Transverse colon (tissue), 4 donors: ENCODE data around the gene FKBP10.

Experiments
- POLR2AphosphoS5 ChIP-seq, 3 donors: sonication (generic); formaldehyde crosslinking; IDR thresholded peaks; one replicate each; pipeline ENCODE4 v1.6.1; 2016; ENCODE audit warnings: antibody characterized with exemption in 3 of 3
- TF ChIP-seq, protein P1 (sequence below), 5 experiments: fragments of 200-600 bp in 3 of 5; fragments of 450-650 bp in 2 of 5; sonication (generic) in 3 of 5; IDR thresholded peaks; 1 replicate in 2 of 5; 2 replicates in 3 of 5; pipeline ENCODE4 v1.5.1; 2016 to 2017; ENCODE audit warnings: antibody characterized with exemption in 5 of 5, inconsistent platforms in 3 of 5, mild to moderate bottlenecking in 2 of 5, moderate library complexity in 1 of 5

GRCh38 chr17:41766135-41766534 is 46.7 kb upstream of the FKBP10 start:
- no peak for TF ChIP-seq POLR2AphosphoS5 (IDR thresholded peaks at IDR 0.05)
- TF ChIP-seq, protein P1, sequence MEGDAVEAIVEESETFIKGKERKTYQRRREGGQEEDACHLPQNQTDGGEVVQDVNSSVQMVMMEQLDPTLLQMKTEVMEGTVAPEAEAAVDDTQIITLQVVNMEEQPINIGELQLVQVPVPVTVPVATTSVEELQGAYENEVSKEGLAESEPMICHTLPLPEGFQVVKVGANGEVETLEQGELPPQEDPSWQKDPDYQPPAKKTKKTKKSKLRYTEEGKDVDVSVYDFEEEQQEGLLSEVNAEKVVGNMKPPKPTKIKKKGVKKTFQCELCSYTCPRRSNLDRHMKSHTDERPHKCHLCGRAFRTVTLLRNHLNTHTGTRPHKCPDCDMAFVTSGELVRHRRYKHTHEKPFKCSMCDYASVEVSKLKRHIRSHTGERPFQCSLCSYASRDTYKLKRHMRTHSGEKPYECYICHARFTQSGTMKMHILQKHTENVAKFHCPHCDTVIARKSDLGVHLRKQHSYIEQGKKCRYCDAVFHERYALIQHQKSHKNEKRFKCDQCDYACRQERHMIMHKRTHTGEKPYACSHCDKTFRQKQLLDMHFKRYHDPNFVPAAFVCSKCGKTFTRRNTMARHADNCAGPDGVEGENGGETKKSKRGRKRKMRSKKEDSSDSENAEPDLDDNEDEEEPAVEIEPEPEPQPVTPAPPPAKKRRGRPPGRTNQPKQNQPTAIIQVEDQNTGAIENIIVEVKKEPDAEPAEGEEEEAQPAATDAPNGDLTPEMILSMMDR (IDR thresholded peaks at IDR 0.05) = no peak
